MM.1S (cell line): Measurements from ENCODE around the gene PCCB.

Source experiments
- CTCF ChIP-seq: fragments of 300-600 bp; sonication (generic); IDR thresholded peaks from 2 replicates; pipeline ENCODE4 v1.5.1; 2016; ENCODE audit warnings: antibody characterized with exemption, low read length, mixed read lengths
- EZH2 ChIP-seq: fragments of 300-600 bp; sonication (generic); optimal IDR thresholded peaks from 2 replicates; pipeline ENCODE3; 2017; ENCODE audit warnings: low read depth, mild to moderate bottlenecking, antibody characterized with exemption, low read length, mixed read lengths

- TF ChIP-seq CTCF (no peak), EZH2 (no peak)
Observed at GRCh38 chr3:136270179-136270578, 20.0 kb downstream of the PCCB start.
